ENCODE measurements around the gene ALX4.

ALX4 gene

GRCh38 chr11:44303401-44303938 is 6.5 kb downstream of the ALX4 start:
- in situ Hi-C loops (cut with HindIII; ENCODE audit: low sequenced_read_pairs): no loop called here

GRCh38 chr11:44301564-44302271 is 8.2 kb downstream of the ALX4 start:
- in situ Hi-C loops (cut with HindIII; ENCODE audit: low sequenced_read_pairs): no loop called here

GRCh38 chr11:44300844-44301563 is 8.9 kb downstream of the ALX4 start:
- in situ Hi-C loops (cut with HindIII; ENCODE audit: low sequenced_read_pairs): no loop called here

GRCh38 chr11:44298862-44299261 is 11.1 kb downstream of the ALX4 start:
- in situ Hi-C loops (cut with HindIII; ENCODE audit: low sequenced_read_pairs): no loop called here

GRCh38 chr11:44290208-44290607 is 19.7 kb downstream of the ALX4 start:
- in situ Hi-C loops (cut with HindIII; ENCODE audit: low sequenced_read_pairs): no loop called here

- in situ Hi-C loops (cut with HindIII; ENCODE audit: low sequenced_read_pairs): no loop called here
These were observed 21.8 kb downstream of the ALX4 start for GRCh38 chr11:44288133-44288526.

GRCh38 chr11:44286911-44287310 is 23.0 kb downstream of the ALX4 start:
- in situ Hi-C loops (cut with HindIII; ENCODE audit: low sequenced_read_pairs): no loop called here

GRCh38 chr11:44286268-44286880 is 23.6 kb downstream of the ALX4 start:
- in situ Hi-C loops (cut with HindIII; ENCODE audit: low sequenced_read_pairs): no loop called here

GRCh38 chr11:44285756-44286155 is 24.2 kb downstream of the ALX4 start:
- in situ Hi-C loops (cut with HindIII; ENCODE audit: low sequenced_read_pairs): no loop called here

- in situ Hi-C loops (cut with HindIII; ENCODE audit: low sequenced_read_pairs): no loop called here
These were observed 27.3 kb downstream of the ALX4 start for GRCh38 chr11:44282620-44283019.

GRCh38 chr11:44281151-44281550 is 28.8 kb downstream of the ALX4 start:
- in situ Hi-C loops (cut with HindIII; ENCODE audit: low sequenced_read_pairs): no loop called here

GRCh38 chr11:44280257-44280656 is 29.7 kb downstream of the ALX4 start:
- in situ Hi-C loops (cut with HindIII; ENCODE audit: low sequenced_read_pairs): no loop called here

GRCh38 chr11:44279483-44279882 is 30.5 kb downstream of the ALX4 start:
- in situ Hi-C loops (cut with HindIII; ENCODE audit: low sequenced_read_pairs): no loop called here

- in situ Hi-C loops (cut with HindIII; ENCODE audit: low sequenced_read_pairs): no loop called here
These were observed 32.5 kb downstream of the ALX4 start for GRCh38 chr11:44277196-44278090.

GRCh38 chr11:44275961-44276550 is 33.9 kb downstream of the ALX4 start:
- in situ Hi-C loops (cut with HindIII; ENCODE audit: low sequenced_read_pairs): no loop called here

GRCh38 chr11:44275241-44275640 is 34.7 kb downstream of the ALX4 start:
- in situ Hi-C loops (cut with HindIII; ENCODE audit: low sequenced_read_pairs): no loop called here

GRCh38 chr11:44274404-44274803 is 35.5 kb downstream of the ALX4 start:
- in situ Hi-C loops (cut with HindIII; ENCODE audit: low sequenced_read_pairs): no loop called here

GRCh38 chr11:44271286-44271685 is 38.7 kb downstream of the ALX4 start:
- in situ Hi-C loops (cut with HindIII; ENCODE audit: low sequenced_read_pairs): no loop called here

GRCh38 chr11:44270403-44271273 is 39.3 kb downstream of the ALX4 start:
- in situ Hi-C loops (cut with HindIII; ENCODE audit: low sequenced_read_pairs): no loop called here
